HepG2 (cell line): Measurements from ENCODE around the gene HMMR. TPM values are rescaled to one million over a fixed set of nuclear protein-coding genes. Genes with fewer than 3 reads are reported as not detected.

Experiments
- DR1 ChIP-seq: sonication (generic); formaldehyde crosslinking; IDR thresholded peaks from 2 replicates; pipeline ENCODE4 v1.8.0; 2021; ENCODE audit warnings: mild to moderate bottlenecking, missing genetic modification reagents, inconsistent platforms
- MNT ChIP-seq: fragments of 450-650 bp; IDR thresholded peaks from 2 replicates; pipeline ENCODE4 v1.6.1; 2016
- PAF1 ChIP-seq: IDR thresholded peaks from 2 replicates; pipeline ENCODE4 v1.6.1; 2016; ENCODE audit warnings: missing genetic modification reagents, missing compliant biosample characterization
- RBAK ChIP-seq: sonication (generic); formaldehyde crosslinking; IDR thresholded peaks from 2 replicates; pipeline ENCODE4 v1.5.1; 2020; ENCODE audit warnings: mild to moderate bottlenecking, missing genetic modification reagents
- ZNF121 ChIP-seq: sonication (generic); formaldehyde crosslinking; IDR thresholded peaks from 2 replicates; pipeline ENCODE4 v1.5.0; 2020; ENCODE audit warnings: mild to moderate bottlenecking, missing genetic modification reagents
- ZNF414 ChIP-seq: sonication (generic); formaldehyde crosslinking; IDR thresholded peaks from 2 replicates; pipeline ENCODE4 v1.5.0; 2020; ENCODE audit warnings: missing genetic modification reagents
- ZNF44 ChIP-seq: sonication (generic); formaldehyde crosslinking; IDR thresholded peaks from 2 replicates; pipeline ENCODE4 v1.5.1; 2020; ENCODE audit warnings: mild to moderate bottlenecking, missing genetic modification reagents
- ZNF607 ChIP-seq: sonication (generic); formaldehyde crosslinking; IDR thresholded peaks from 2 replicates; pipeline ENCODE4 v1.5.1; 2020; ENCODE audit warnings: missing genetic modification reagents, mild to moderate bottlenecking, borderline replicate concordance
- ZNF792 ChIP-seq: IDR thresholded peaks from 2 replicates; pipeline ENCODE4 v1.6.1; 2016
- ZXDC ChIP-seq: sonication (generic); formaldehyde crosslinking; IDR thresholded peaks from 2 replicates; pipeline ENCODE4 v1.5.0; 2020; ENCODE audit warnings: mild to moderate bottlenecking, missing genetic modification reagents
- polyA plus RNA-seq, 8 experiments: library from polyadenylated mRNA; depleted of rRNA in 3 of 8; stranded (reverse) in 7 of 8; unstranded in 1 of 8; fragments of >200 nt; fragmentation: Illumina TruSeq in 4 of 8; extraction: Trizol in 4 of 8; gene quantifications; 2 replicates each; pipeline versions ENCODE4 v1.2.1 to v1.2.3, GENCODE V29; 2011 to 2016; ENCODE audit warnings: low read depth in 4 of 8, missing spikeins in 1 of 8, mixed read lengths in 1 of 8; ENCODE audit not compliant: insufficient read depth in 1 of 8
- total RNA-seq, 5 experiments: library from RNA; depleted of rRNA; stranded (reverse); fragments of >200 nt; fragmentation: Illumina TruSeq; extraction: Trizol; gene quantifications; 2 replicates each; pipeline ENCODE4 v1.2.3, GENCODE V29; 2016; ENCODE audit warnings: low read depth in 1 of 5
- TF ChIP-seq, protein P1 (sequence below): sonication (generic); formaldehyde crosslinking; IDR thresholded peaks from 2 replicates; pipeline ENCODE4 v1.4.0; 2020; ENCODE audit warnings: missing genetic modification reagents, mild to moderate bottlenecking, borderline replicate concordance
- TF ChIP-seq, protein P2 (sequence below): sonication (generic); formaldehyde crosslinking; IDR thresholded peaks from 2 replicates; pipeline ENCODE4 v1.4.0; 2020; ENCODE audit warnings: mild to moderate bottlenecking, missing genetic modification reagents

HMMR gene
- total and polyA plus RNA-seq, 2 of the 13 experiments (the other 11 are each of a cell fraction or from before 2014, with no cell fraction given): 8.5 to 48.3 TPM

DNA sequence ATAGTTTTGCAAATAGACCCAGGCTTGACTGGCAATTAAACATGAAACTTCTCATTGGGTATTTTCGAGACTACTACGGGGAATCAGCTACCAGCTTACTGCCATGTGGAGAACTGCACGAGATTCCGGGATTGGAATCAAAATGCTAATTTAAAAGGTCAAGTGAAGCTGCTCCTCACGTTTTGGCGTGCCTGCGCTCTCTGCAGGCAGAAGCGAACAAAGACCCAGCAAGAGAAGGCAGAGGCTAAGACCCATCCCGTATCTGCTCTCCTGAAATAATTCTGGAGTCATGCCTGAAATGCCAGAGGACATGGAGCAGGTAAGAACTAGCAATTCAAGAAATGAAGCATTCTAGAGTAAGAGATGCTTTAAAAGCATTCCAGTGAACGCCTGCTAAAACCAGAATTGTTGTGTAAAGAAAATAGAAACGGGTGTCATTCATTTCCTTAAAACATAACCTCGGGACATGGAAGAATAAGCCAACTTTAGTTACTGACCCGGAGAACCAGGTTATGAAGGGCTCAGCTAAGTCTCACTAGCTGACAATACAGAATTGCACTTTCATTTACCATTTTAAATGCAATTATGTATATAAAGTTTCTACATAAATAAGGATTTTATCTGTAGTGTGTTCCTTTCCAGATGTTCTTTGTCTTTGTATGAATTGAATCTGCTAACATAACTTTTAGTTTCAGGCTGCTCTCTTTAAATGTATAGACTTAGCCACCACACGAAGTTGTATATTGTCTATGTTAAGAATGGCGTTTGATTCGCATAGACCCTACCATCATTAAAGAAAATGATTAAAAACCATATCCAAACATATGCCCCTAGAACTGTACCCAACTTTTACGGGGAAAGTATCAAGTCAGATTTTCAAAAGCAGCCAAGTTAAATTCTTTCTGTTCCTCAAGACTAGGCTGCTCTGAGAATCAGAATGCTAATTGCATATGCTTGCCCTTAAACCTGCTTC lies 43.0 kb downstream of the HMMR start (continued):
- TF ChIP-seq DR1 (CRISPR knock-in tag): no peak
- no peak for TF ChIP-seq MNT
- TF ChIP-seq ZNF44 (CRISPR knock-in tag): no peak
- TF ChIP-seq ZNF607 (CRISPR knock-in tag): no peak
- no peak for TF ChIP-seq PAF1
- no peak for TF ChIP-seq RBAK (CRISPR knock-in tag)
- TF ChIP-seq ZNF121 (CRISPR knock-in tag): no peak
- TF ChIP-seq ZNF792 (CRISPR knock-in tag): no peak
- TF ChIP-seq, protein P1, sequence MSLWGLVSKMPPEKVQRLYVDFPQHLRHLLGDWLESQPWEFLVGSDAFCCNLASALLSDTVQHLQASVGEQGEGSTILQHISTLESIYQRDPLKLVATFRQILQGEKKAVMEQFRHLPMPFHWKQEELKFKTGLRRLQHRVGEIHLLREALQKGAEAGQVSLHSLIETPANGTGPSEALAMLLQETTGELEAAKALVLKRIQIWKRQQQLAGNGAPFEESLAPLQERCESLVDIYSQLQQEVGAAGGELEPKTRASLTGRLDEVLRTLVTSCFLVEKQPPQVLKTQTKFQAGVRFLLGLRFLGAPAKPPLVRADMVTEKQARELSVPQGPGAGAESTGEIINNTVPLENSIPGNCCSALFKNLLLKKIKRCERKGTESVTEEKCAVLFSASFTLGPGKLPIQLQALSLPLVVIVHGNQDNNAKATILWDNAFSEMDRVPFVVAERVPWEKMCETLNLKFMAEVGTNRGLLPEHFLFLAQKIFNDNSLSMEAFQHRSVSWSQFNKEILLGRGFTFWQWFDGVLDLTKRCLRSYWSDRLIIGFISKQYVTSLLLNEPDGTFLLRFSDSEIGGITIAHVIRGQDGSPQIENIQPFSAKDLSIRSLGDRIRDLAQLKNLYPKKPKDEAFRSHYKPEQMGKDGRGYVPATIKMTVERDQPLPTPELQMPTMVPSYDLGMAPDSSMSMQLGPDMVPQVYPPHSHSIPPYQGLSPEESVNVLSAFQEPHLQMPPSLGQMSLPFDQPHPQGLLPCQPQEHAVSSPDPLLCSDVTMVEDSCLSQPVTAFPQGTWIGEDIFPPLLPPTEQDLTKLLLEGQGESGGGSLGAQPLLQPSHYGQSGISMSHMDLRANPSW: no peak
- TF ChIP-seq, protein P2, sequence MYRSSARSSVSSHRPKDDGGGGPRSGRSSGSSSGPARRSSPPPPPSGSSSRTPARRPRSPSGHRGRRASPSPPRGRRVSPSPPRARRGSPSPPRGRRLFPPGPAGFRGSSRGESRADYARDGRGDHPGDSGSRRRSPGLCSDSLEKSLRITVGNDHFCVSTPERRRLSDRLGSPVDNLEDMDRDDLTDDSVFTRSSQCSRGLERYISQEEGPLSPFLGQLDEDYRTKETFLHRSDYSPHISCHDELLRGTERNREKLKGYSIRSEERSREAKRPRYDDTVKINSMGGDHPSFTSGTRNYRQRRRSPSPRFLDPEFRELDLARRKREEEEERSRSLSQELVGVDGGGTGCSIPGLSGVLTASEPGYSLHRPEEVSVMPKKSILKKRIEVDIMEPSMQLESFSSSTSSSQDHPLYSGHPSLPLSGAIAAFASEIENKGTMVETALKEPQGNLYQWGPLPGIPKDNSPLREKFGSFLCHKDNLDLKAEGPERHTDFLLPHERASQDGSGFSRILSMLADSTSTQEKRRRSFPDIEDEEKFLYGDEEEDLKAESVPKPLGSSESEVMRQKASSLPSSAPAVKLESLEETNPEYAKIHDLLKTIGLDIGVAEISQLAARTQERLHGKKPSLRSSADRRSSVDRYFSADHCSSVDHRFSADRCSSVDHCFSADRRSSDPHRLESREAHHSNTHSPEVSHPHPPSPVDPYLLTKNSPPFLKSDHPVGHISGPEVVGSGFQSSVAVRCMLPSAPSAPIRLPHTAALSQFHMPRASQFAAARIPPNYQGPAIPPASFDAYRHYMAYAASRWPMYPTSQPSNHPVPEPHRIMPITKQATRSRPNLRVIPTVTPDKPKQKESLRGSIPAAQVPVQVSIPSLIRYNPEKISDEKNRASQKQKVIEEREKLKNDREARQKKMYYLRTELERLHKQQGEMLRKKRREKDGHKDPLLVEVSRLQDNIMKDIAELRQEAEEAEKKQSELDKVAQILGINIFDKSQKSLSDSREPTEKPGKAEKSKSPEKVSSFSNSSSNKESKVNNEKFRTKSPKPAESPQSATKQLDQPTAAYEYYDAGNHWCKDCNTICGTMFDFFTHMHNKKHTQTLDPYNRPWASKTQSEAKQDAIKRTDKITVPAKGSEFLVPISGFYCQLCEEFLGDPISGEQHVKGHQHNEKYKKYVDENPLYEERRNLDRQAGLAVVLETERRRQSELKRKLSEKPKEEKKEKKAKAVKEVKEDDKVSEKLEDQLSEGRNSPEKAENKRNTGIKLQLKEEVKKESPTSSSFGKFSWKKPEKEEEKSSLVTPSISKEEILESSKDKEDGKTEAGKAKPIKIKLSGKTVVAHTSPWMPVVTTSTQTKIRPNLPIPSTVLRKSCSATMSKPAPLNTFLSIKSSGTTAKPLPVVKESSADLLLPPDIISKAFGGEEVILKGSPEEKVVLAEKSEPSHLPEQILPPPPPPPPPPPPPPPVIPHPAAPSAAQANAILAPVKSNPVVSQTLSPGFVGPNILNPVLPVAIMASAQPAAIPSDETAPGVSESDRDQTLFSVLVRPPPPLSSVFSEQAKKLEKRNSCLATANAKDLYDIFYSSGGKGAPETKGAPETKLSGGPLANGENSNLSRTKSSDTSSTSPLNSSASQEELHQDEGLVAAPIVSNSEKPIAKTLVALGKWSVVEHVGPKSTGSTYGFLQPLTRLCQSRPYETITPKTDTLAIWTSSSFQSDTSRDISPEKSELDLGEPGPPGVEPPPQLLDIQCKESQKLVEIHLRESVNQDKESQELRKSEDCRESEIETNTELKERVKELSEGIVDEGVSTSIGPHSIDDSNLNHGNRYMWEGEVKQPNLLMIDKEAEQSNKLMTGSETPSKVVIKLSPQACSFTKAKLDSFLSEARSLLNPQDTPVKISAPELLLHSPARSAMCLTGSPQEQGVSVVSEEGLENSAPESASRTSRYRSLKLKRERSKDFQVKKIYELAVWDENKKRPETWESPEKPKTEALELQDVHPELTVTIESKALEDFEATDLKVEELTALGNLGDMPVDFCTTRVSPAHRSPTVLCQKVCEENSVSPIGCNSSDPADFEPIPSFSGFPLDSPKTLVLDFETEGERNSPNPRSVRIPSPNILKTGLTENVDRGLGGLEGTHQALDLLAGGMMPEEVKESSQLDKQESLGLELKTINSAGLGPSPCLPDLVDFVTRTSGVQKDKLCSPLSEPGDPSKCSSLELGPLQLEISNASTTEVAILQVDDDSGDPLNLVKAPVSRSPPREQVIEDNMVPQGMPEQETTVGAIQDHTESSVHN (CRISPR knock-in tag): no peak
- no peak for TF ChIP-seq ZXDC (CRISPR knock-in tag)
- no peak for TF ChIP-seq ZNF414 (CRISPR knock-in tag)
